BLaER1 (cell line): ENCODE results near the gene CDH23.
A peak's percentile ranks its signal among the peaks of the same experiment; 100 is the strongest.

ENCODE experiments used
- H3K27ac ChIP-seq: shearing (Covaris generic); formaldehyde crosslinking; 2 replicates; pipeline ENCODE4 v1.8.1; 2022
- H3K27me3 ChIP-seq: shearing (Covaris generic); formaldehyde crosslinking; 2 replicates; pipeline ENCODE4 v1.8.1; 2022
- H3K36me3 ChIP-seq: shearing (Covaris generic); formaldehyde crosslinking; 2 replicates; pipeline ENCODE4 v1.8.1; 2022
- H3K4me1 ChIP-seq: shearing (Covaris generic); formaldehyde crosslinking; 2 replicates; pipeline ENCODE4 v1.8.1; 2022
- H3K4me2 ChIP-seq: shearing (Covaris generic); formaldehyde crosslinking; 2 replicates; pipeline ENCODE4 v1.8.1; 2022
- H3K4me3 ChIP-seq: shearing (Covaris generic); formaldehyde crosslinking; 2 replicates; pipeline ENCODE4 v1.8.1; 2022
- H3K9ac ChIP-seq: shearing (Covaris generic); formaldehyde crosslinking; 2 replicates; pipeline ENCODE4 v1.8.1; 2022
- H3K9me3 ChIP-seq: shearing (Covaris generic); formaldehyde crosslinking; 2 replicates; pipeline ENCODE4 v1.8.1; 2022
- H4K20me1 ChIP-seq: shearing (Covaris generic); formaldehyde crosslinking; 2 replicates; pipeline ENCODE4 v1.8.1; 2022
- Cebpa-rat ChIP-seq: shearing (Covaris generic); IDR thresholded peaks from 2 replicates; pipeline ENCODE4 v1.8.1; 2022

The CDH23 gene

GRCh38 chr10:71678057-71678805, 281.5 kb downstream of the CDH23 start:
- no peak for TF ChIP-seq Cebpa-rat
- Histone ChIP-seq H3K4me1 (peaks cover 13% of the 10 kb centered on the region), H3K4me2 (no peak overlapping the region), H3K4me3 (no peak overlapping the region), H3K36me3 (no peaks in the 10 kb centered on the region), H3K9me3 (no peaks in the 10 kb centered on the region), H3K9ac (no peak overlapping the region), H3K27ac (no peak overlapping the region), H4K20me1 (no peaks in the 10 kb centered on the region), H3K27me3 (no peaks in the 10 kb centered on the region)

GRCh38 chr10:71679425-71679824, 282.7 kb downstream of the CDH23 start:
- Histone ChIP-seq H3K4me1 (peaks cover 21% of the 10 kb centered on the region), H3K4me2 (peak overlapping the region; percentile 27), H3K36me3 (no peaks in the 10 kb centered on the region), H3K9ac (no peak overlapping the region), H3K27me3 (no peaks in the 10 kb centered on the region), H3K4me3 (no peak overlapping the region), H3K27ac (no peak overlapping the region), H4K20me1 (no peaks in the 10 kb centered on the region), H3K9me3 (no peaks in the 10 kb centered on the region)
- no peak for TF ChIP-seq Cebpa-rat

GRCh38 chr10:71681977-71682376, 285.3 kb downstream of the CDH23 start:
- Histone ChIP-seq H4K20me1 (no peaks in the 10 kb centered on the region), H3K9me3 (no peaks in the 10 kb centered on the region), H3K9ac (no peak overlapping the region), H3K36me3 (no peaks in the 10 kb centered on the region), H3K4me2 (no peak overlapping the region), H3K27me3 (no peaks in the 10 kb centered on the region), H3K27ac (no peak overlapping the region), H3K4me1 (peaks cover 26% of the 10 kb centered on the region), H3K4me3 (no peak overlapping the region)
- TF ChIP-seq Cebpa-rat = no peak

- Histone ChIP-seq H3K36me3 (no peaks in the 10 kb centered on the region), H4K20me1 (no peaks in the 10 kb centered on the region), H3K4me2 (no peak overlapping the region), H3K27ac (no peak overlapping the region), H3K4me1 (peaks cover 26% of the 10 kb centered on the region), H3K9ac (no peak overlapping the region), H3K27me3 (no peaks in the 10 kb centered on the region), H3K4me3 (no peak overlapping the region), H3K9me3 (no peaks in the 10 kb centered on the region)
- TF ChIP-seq Cebpa-rat = no peak
Observed at GRCh38 chr10:71683301-71683700, 286.6 kb downstream of the CDH23 start.

GRCh38 chr10:71684356-71685173, 287.8 kb downstream of the CDH23 start:
- no peaks in the 10 kb centered on the region for H3K27me3 ChIP-seq
- no peak overlapping the region for H3K27ac ChIP-seq
- H3K4me2 ChIP-seq = peak overlapping the region; percentile 41
- TF ChIP-seq Cebpa-rat = no peak
- no peak overlapping the region for H3K4me3 ChIP-seq
- H3K4me1 ChIP-seq = peaks cover 28% of the 10 kb centered on the region
- no peaks in the 10 kb centered on the region for H4K20me1 ChIP-seq
- H3K9ac ChIP-seq = no peak overlapping the region
- H3K36me3 ChIP-seq = no peaks in the 10 kb centered on the region
- no peaks in the 10 kb centered on the region for H3K9me3 ChIP-seq

GRCh38 chr10:71685554-71686232, 289.0 kb downstream of the CDH23 start:
- Histone ChIP-seq H3K4me1 (peaks cover 24% of the 10 kb centered on the region), H3K9ac (no peak overlapping the region), H3K4me2 (no peak overlapping the region), H3K27me3 (no peaks in the 10 kb centered on the region), H3K4me3 (no peak overlapping the region), H3K36me3 (no peaks in the 10 kb centered on the region), H3K27ac (no peak overlapping the region), H3K9me3 (no peaks in the 10 kb centered on the region), H4K20me1 (no peaks in the 10 kb centered on the region)
- TF ChIP-seq Cebpa-rat = no peak

GRCh38 chr10:71687077-71687476, 290.4 kb downstream of the CDH23 start:
- no peak overlapping the region for H3K27ac ChIP-seq
- no peaks in the 10 kb centered on the region for H3K27me3 ChIP-seq
- no peak overlapping the region for H3K4me3 ChIP-seq
- no peaks in the 10 kb centered on the region for H3K36me3 ChIP-seq
- no peaks in the 10 kb centered on the region for H3K9me3 ChIP-seq
- no peak overlapping the region for H3K9ac ChIP-seq
- H3K4me1 ChIP-seq = peaks cover 24% of the 10 kb centered on the region
- TF ChIP-seq Cebpa-rat = no peak
- no peaks in the 10 kb centered on the region for H4K20me1 ChIP-seq
- H3K4me2 ChIP-seq = no peak overlapping the region

- no peak for TF ChIP-seq Cebpa-rat
- Histone ChIP-seq H3K27ac (no peak overlapping the region), H3K4me2 (no peak overlapping the region), H3K4me1 (peaks cover 24% of the 10 kb centered on the region), H3K9ac (no peak overlapping the region), H4K20me1 (no peaks in the 10 kb centered on the region), H3K9me3 (no peaks in the 10 kb centered on the region), H3K36me3 (no peaks in the 10 kb centered on the region), H3K4me3 (no peak overlapping the region), H3K27me3 (no peaks in the 10 kb centered on the region)
Observed at GRCh38 chr10:71687480-71687879, 290.8 kb downstream of the CDH23 start.

- TF ChIP-seq Cebpa-rat = no peak
- H3K4me1 ChIP-seq = peaks cover 31% of the 10 kb centered on the region
- H3K4me2 ChIP-seq = no peak overlapping the region
- no peaks in the 10 kb centered on the region for H4K20me1 ChIP-seq
- H3K27ac ChIP-seq = no peak overlapping the region
- no peaks in the 10 kb centered on the region for H3K36me3 ChIP-seq
- no peak overlapping the region for H3K4me3 ChIP-seq
- H3K9me3 ChIP-seq = no peaks in the 10 kb centered on the region
- H3K27me3 ChIP-seq = no peaks in the 10 kb centered on the region
- no peak overlapping the region for H3K9ac ChIP-seq
Observed at GRCh38 chr10:71688256-71688655, 291.5 kb downstream of the CDH23 start.

- Histone ChIP-seq H3K4me2 (no peak overlapping the region), H3K9me3 (no peaks in the 10 kb centered on the region), H3K9ac (no peak overlapping the region), H3K36me3 (no peaks in the 10 kb centered on the region), H3K4me3 (no peak overlapping the region), H3K27me3 (no peaks in the 10 kb centered on the region), H3K27ac (no peak overlapping the region), H3K4me1 (peaks cover 40% of the 10 kb centered on the region), H4K20me1 (no peaks in the 10 kb centered on the region)
- TF ChIP-seq Cebpa-rat = 0 out of 2 replicates have a peak, but pooled peaks have one; percentile 11
Observed at GRCh38 chr10:71690094-71690720, 293.5 kb downstream of the CDH23 start.
